Cortex of kidney (tissue), 1 donor: ENCODE measurements around the gene CEP55.
"Not testable (repeated sequence)": the region's sequence is repeated elsewhere in the genome, so short reads cannot be mapped to it uniquely, and the experiment has no call there.

Experiments
- DNase-seq: peaks from one replicate; lab custom pipeline; 2025; lab: John Stamatoyannopoulos, UW

Gene CEP55

DNA sequence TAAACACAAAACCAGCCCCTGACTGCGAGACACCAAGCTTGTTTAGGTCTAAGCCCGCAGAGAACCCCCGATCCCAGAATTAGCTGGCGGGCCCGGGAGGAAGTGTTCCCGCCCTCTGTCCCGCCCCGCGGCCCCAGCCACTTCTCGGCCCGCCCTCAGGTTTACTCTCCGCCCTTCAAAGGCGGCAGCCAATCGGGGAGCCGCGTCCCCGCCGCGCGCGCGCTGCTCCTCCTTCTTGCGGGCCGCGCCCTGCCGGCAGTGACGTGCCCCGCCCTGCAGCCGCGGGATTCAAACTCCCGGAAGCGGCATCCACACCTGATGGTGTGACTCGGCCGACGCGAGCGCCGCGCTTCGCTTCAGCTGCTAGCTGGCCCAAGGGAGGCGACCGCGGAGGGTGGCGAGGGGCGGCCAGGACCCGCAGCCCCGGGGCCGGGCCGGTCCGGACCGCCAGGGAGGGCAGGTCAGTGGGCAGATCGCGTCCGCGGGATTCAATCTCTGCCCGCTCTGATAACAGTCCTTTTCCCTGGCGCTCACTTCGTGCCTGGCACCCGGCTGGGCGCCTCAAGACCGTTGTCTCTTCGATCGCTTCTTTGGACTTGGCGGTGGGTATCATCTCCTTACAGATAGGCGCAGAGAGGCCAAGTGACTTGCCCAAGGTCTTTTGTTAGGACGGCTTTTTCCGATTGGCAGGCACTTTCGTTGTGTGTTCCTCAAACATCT, at the start of gene CEP55:
TSS of gene CEP55 (plus strand) at position 291 of the 720 bp plus-strand sequence. CDS start 3,440 bp downstream, outside the sequence.
- DNase-seq: peak; percentile 67

DNA sequence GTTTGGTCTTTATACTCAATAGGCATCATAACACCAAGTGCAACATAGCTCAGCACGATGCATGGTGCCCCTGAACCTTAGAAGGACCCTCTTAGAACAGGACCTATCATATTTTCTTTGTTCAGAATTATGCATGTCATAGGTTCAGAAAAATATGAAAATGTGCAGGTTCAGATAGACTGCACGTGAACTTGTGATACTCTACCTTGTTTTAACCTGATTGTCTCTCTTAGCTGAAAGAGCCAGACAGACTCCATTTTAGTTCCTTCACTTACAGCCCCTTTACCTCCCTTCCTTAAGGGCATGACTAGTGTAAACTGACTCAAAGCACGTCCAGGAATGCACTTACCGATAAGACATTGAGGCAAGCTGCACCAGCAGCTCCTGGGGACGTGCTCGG, 49.4 kb upstream of the CEP55 start:
- DNase-seq: no peak

DNA sequence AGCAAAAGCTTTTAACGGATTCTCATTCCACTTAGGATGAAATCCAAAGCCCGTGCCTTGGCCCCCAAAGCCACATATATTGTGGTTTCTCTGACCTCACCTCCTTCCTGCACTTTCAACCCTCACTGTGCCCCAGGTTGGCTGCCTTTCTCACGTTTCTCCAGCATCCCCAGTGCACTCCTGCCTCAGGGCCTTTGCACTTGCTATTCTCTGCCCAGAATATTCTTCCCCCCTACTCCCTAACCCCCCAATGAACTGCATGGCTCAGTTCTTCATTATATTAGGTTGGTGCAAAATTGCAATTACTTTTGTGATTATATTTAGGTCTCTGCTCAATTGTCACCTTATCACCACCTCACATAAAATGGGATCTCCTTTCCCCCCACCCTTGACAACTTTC, 48.4 kb upstream of the CEP55 start:
- DNase-seq: no peak

DNA sequence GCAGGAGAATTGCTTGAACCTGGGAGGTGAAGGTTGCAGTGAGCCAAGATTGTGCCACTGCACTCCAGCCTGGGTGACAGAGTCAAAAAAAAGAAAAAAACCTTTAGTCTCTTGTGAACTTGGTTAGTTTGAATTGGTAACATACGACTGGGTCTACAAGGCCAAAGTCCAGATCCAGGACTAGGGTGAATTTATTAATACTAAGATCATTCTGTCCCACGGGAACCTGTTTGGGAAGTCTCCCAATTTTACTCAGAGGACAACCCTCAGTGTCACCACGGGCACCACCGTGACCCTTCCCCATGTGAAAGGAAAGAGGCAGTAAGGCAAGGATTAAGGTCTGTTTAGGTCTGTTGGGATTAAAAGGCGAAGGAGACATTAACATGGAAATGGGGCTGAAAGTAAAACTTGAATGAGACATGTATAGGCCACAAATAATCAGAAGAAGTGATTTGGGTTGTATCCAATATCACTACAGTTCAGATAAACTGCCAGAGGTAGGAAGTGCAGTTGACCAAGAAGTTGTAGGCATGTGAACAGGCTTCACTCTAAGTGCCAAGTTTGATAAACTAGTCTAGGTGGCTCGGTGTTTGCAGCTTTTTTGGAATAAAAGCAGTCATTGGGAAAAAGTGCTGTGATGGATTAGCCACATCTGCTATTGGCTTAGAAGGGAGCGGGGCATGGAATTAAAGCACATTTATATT, 45.0 kb upstream of the CEP55 start:
- no peak for DNase-seq

DNA sequence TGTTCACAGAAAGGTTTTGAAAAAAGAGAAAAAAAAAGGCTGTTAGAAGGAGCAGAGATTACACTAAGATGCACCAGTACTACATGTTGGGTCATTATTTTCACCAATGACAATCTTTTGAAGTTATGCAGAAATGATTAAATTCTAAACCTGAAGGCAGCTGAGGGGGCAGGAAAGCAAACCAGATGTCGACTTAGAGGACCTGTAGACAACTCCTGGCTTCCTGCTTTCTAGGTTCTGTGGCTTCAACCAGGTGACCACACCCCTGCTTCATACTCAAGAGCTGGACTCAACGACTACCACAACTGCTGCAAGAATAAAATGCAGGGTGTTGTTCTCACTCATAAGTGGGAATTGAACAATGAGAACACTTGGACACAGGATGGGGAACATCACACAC, 44.3 kb upstream of the CEP55 start:
- no peak for DNase-seq

DNA sequence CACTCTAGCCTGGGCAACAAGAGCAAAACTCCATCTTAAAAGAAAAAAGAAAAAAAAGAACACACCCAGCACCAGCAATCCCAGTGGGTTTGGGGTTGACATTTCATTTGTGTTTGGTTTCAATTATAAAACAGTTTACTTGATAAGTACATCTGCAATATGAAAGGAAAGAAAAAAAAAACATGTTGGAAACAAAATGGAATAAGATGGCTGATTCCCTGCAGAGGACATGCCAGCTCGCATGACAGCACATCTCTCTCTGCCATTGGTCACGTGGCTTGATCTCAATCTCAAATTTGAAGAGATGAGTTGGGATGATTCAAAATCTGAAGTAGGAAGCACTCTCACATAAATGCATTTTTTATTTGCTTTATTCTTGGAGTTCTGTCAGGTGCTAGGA, 42.3 kb upstream of the CEP55 start:
- DNase-seq: no peak

DNA sequence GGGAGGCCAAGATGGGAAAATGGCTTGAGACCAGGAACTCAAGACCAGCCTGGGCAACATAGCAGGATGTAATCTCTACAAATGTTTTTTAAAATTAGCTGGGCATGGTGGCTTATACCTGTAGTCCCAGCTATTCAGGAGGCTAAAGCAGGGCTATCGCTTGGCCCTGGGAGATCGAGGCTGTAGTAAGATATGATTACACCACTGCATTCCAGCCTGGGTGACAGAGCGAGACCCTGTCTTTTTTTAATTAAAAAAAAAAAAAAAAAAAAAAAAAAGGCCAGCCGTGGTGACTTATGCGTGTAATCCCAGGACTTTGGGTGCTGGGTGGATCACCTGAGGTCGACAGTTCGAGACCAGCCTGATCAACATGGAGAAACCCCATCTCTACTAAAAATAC, 41.7 kb upstream of the CEP55 start:
- no peak for DNase-seq

DNA sequence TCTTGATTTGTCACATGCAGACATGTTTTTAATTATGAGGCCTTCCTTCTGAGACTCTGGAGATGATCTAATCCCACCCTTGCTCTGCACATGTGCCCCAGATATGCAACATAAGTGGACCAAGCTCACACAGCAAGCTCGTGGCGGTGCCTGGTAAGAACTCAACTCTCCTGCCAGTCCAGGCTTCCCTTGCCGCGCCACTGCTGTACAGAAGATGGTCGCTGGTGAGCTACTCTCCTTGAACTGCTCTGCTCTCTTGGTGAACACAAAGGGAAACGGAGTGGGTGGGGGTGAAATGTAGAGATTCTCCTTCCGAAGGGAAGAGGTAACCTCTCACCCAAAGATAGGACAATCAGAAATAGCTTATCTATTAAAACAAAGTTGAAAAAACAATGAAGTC, 39.9 kb upstream of the CEP55 start:
- no peak for DNase-seq

DNA sequence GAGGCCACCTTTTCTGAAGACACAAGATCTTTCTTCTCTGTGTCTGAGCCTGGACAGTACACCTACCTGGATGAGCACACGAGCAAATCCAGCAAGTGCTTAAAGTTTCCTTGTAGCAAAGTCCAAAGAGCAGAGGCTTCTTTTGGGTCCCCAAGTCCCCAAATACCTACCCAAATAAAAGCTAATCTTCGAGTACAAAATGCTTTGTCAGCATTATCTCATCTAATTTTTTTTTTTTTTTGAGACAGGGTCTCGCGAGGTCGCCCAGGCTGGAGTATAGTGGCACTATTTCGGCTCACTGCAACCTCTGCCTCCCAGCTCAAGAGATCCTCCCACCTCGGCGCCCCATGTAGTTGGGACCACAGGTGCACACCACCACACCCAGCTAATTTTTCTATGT, 38.9 kb upstream of the CEP55 start:
- no peak for DNase-seq

DNA sequence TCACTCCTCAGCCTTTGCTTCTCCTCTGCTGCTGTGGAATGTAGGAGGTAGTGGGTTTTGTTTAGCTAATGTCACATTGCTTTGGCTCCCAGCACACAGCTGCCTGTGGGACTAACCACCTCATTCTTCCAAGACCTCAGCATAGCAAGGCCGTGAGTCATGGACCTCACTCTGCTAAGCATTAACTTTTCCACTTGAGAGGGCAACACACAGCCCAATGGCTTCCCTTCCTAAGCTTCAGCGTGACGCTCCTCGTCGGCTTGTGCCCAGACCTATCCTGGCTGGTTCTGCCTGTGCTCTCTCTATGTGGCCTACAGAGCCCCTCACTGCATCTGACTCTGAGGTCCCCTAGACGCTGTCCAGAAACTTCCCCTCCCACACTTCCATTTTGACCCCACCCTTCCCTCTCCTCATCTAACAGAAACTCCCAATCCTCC, 37.6 kb upstream of the CEP55 start:
- DNase-seq: no peak

DNA sequence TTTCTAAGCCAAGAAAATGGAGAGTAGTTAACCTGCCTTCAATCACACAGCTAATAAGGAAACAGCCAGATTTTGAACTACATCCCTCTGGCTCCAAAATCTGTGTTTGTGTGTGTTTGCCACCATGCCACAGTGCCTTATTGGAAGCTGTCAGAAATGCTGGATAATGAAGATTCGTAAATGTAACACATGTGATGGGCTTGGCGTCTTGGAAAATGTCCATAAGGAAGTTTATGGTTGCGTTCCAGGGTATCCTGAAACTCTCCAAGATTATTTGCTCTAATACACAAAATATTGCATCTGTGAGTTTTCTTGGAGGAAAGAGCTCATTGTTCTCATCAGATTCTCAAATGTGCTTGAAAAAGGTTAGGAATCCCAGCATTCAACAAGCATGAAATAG, 36.9 kb upstream of the CEP55 start:
- no peak for DNase-seq

DNA sequence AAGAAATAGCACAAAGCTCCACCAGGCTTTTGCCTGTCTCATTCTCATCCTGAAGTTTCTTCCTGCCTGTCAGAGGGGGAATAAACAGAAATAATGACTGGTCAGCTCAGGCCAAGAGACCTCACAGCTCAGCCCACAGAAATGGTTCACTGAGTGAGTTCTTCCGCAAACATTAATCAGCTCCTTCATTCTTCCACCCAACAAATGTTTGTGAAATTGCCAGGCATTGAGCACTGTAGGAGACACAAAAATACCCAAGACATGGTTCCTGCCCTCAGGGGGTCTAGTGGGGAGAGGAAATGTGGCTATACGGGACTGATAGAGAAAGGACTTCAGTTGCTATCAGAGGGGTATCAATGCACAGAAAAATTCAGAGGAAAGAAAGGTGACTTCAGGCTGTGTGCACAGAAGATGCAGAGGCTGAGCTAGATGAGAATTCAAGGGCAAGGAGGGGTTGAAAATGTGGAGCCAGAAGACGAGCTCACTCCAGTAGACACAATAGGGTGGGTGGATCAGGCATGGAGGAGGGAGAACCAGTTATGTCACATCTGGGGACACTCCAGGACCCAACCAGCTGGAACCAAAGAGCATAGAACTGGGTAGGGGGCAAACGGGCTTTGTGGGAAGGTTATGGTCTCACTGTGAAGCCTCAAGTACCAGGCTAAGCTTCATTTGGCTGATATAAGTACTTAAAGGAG, 35.2 kb upstream of the CEP55 start:
- DNase-seq: no peak

DNA sequence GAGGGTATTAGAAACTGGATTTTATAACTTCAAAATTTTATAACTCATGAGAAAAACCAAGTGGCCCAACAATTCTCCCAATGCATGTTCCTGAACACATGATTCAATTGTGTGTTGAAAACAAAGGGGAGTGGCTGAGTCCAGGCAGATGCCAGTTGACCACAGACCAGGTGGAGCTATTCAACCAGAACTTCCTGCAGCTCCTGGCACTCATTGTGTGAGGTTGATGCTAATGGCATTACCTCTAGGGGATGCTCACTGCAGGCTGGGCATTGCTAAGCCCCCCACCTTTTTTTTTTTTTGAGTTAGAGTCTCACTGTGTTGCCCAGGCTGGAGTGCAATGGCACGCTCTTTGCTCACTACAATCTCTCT, 34.6 kb upstream of the CEP55 start:
- no peak for DNase-seq

DNA sequence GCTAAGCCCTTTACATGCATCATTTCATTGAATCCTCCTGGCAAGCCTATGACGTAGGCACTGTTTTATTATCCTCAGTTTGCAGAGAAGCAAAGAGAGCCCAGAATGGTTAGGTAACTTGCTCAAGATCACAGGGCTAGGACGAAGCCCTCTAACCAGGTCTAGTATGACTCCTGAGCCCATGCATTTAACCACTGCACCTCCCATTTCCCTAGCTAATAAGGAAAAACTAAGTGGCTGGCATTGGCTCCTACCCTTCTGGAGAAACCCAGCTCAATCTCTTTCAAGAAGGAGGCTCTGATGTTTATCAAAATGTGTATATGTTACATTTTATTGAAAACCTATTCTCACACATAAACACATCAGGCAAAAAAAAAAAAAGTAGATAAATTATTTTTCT, 34.0 kb upstream of the CEP55 start:
- no peak for DNase-seq

DNA sequence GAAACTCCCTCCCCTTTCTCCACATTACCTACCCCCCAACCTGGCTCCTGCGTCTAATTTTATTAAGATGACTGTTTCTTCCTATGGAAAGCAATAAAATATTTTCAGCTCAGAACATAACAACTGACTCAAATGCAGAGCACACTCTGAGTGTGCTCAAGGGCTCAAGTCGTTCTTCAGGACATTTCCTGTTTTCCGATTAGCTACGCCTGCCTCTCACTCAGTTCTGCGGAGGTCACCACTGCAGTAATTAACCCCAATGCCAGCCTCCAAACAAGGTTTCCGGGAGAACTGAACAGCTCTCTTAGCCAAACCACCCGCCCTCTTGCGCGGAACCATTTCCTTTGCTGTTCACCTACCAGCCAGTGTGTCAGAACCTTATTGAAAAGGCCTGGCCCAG, 33.5 kb upstream of the CEP55 start:
- DNase-seq: no peak

DNA sequence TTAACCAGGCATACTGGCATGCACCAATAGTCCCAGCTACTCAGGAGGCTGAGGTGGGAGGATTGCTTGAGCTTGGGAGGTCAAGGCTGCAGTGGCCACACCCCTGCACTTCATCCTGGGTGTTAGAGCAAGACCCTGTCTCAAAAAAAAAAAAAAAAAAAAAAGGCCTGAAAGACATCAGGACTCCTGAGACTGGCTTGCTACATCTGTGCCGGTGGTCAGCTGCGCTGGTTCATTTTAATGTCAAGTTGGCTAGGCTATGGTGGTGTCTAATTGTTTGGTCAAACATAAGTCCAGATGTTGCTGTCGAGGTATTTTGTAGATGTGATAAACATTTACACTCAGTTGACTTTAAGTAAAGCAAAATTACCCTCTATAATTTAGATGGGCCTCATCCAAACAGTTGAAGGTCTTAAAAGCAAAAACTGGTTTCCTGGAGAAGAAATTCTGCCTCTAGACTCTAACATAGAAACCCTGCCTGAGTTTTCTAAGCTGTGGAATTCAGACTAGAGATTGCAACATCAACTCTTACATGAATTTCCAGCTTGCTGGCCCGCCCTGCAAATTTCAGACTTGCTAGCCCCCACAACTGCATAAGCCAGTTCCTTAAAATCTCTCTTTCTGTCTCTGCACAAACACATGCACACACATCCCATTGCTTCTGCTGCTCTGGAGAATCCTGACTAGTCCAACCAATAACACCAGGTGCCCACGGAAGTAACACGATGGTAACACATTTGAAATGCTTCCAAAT, 32.5 kb upstream of the CEP55 start:
- DNase-seq: no peak

DNA sequence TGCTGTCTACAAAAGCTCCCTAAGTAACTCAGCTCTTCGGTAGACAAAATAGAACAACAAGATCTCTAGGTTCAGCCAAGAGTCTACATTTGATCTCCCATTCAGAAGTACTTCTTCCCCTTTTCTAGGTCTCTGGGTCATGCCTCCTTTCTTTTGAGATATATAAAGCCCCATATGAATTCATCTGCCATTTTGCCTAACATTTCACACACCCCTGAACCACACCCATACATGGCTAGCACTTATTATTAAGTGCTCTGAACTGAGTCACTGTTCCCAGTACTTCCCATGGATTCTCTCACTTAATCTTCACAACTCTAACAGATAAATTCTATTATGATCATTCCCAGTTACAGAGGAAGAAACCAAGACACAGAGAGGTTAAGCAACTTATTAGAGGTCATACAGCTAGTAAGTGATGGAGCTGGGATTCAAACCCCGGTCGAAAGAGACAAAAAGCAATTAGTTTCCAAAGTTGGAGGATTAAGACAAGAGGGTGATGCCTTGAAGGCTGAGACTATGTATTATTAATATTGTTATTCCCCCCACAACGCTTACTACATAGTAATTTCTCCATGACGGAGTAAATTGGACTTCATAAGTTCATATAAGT, 31.5 kb upstream of the CEP55 start:
- DNase-seq: no peak

DNA sequence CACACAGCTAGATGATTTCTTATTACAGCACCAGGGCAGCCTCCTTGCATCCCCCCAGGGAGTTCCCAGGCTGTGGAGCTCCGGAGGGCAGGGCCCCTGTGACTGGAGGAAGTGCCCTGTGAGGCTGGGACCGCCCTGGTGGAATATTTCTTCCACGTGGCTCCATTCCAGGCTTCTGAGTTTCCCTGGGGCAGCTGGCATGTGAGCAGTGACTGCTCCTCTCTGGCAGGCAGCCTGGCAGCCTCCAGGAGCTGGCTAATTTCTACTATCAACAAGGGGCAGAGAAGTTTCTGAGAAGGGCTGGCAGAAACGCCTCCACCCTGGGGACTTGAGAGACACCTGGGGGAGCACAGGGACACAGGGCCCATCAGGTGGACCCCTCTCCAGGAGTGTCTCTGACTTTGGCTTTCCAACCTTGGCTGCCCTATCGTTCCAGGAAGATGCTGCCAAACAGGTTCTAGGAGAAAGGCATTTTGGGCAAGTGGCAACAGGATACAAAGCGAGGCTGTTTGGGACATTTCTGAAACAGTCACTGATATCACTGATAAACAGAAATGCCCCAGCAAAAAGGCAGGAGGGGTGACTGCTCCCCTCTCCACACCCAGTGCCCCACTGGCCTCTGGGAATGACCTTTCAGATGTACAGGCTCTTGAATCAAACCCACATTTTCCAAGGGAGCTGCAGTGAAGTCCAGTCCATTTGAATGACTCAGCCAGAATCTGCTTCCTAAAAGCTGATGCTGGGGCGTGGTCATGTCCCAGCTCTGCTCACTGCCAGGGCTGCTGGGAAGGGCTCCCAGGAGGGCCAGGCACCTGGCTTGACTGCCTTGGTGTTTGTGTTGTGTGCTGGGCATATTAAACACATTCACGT, 30.4 kb upstream of the CEP55 start:
- no peak for DNase-seq

DNA sequence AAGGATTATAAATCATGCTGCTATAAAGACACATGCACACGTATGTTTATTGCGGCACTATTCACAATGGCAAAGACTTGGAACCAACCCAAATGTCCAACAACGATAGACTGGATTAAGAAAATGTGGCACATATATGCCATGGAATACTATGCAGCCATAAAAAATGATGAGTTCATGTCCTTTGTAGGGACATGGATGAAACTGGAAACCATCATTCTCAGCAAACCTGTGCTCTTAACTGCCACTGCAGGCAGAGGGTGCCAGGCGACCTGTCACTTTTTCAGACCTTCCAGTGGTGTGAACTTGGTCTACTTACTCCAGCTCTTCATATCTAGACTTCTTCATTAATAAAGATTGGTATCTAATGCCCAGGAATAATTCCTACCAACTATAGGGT, 28.8 kb upstream of the CEP55 start:
- DNase-seq: not testable (repeated sequence)

DNA sequence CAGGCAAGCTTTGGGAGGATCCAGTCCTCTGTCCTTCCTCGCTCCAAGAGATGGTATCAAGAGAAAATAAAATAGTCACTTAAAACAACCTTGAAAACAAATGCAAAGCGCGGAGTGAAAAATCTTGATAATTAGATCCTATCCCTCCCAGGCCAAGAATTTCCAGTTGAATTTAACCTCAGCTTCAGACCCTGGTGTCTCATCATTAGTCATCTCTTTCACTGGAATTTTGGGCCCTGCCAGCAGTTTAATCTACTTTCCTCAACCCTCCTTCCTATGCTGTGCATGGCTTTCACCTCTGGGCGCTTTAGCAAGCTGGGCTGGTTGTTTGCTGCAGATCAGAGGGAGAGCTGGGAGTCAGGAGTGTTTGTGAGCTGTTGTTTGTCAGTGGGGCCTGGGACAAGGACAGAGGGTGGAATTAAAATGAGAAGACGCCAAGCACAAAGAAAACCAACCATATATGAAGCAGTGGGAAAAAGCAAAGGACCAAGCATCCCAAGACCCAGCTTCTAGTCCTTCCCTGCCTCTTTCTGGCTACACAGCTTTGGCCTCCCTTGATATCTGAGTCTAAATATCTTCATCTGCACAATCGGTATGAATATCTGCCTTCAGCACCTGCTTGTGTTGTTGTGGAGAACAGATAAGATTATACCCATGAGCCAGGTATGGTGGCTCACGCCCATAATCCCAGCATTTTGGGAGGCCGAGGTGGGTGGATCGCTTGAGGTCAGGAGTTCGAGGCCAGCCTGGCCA, 27.8 kb upstream of the CEP55 start:
- DNase-seq: no peak
